WTC11 (cell line): ENCODE results near the gene RPTOR. TPM values are rescaled to one million over a fixed set of nuclear protein-coding genes. Genes with fewer than 3 reads are reported as not detected.

Source experiments
- ATAC-seq: fragments of 200-7000 bp; cut with Tn5 transposase; 2 replicates; pipeline ENCODE4 v1.10.0; 2021; ENCODE audit warnings: mild to moderate bottlenecking, moderate library complexity
- CTCF ChIA-PET: fragments of 300-600 bp; sonication (Branson Sonifier 250); formaldehyde crosslinking; loops from one replicate; lab custom pipeline; 2021; ENCODE audit warnings: antibody characterized with exemption; lab: Charles Lee
- POLR2A ChIA-PET: fragments of 350-600 bp; sonication (Branson Sonifier 250); formaldehyde crosslinking; loops from one replicate; lab custom pipeline; 2021; ENCODE audit warnings: antibody characterized with exemption; lab: Charles Lee
- DNase-seq: peaks from one replicate; pipeline ENCODE4 v3.0.0; 2021; ENCODE audit warnings: low spot score
- H3K27ac Mint-ChIP-seq: 2 replicates; pipeline ENCODE4 v1.8.0; 2021; ENCODE audit warnings: mixed read lengths
- H3K27me3 Mint-ChIP-seq: 2 replicates; pipeline ENCODE4 v1.8.0; 2021; ENCODE audit warnings: low read depth, mild to moderate bottlenecking, moderate library complexity, mixed read lengths
- H3K36me3 Mint-ChIP-seq: 2 replicates; pipeline ENCODE4 v1.8.0; 2021; ENCODE audit warnings: mixed read lengths
- H3K4me1 Mint-ChIP-seq: 2 replicates; pipeline ENCODE4 v1.8.0; 2022; ENCODE audit warnings: mixed read lengths
- H3K4me3 Mint-ChIP-seq: 2 replicates; pipeline ENCODE4 v1.8.0; 2021; ENCODE audit warnings: mild to moderate bottlenecking, moderate library complexity, mixed read lengths
- H3K9me3 Mint-ChIP-seq: 2 replicates; pipeline ENCODE4 v1.8.0; 2021; ENCODE audit warnings: mixed read lengths
- CDX4 ChIP-seq: fragments of 250-450 bp; sonication (Bioruptor Pico); IDR thresholded peaks from 2 replicates; pipeline ENCODE4 v1.9.0; 2021; ENCODE audit warnings: moderate library complexity, mild to moderate bottlenecking, inconsistent platforms, borderline replicate concordance
- CREM ChIP-seq: sonication (generic); formaldehyde crosslinking; IDR thresholded peaks from 2 replicates; pipeline ENCODE4 v1.8.1; 2022; ENCODE audit warnings: mild to moderate bottlenecking, missing genetic modification reagents, moderate library complexity
- CTCF ChIP-seq: fragments of 200-600 bp; IDR thresholded peaks from 2 replicates; pipeline ENCODE4 v1.8.0; 2022; ENCODE audit warnings: antibody characterized with exemption
- E2F4 ChIP-seq: sonication (generic); formaldehyde crosslinking; IDR thresholded peaks from 2 replicates; pipeline ENCODE4 v1.8.1; 2022; ENCODE audit warnings: low read depth, mild to moderate bottlenecking, moderate library complexity, missing genetic modification reagents, borderline replicate concordance
- ESRRA ChIP-seq: sonication (generic); formaldehyde crosslinking; IDR thresholded peaks from 2 replicates; pipeline ENCODE4 v1.8.1; 2022; ENCODE audit warnings: mild to moderate bottlenecking, missing genetic modification reagents, borderline replicate concordance
- ETV6 ChIP-seq: sonication (generic); formaldehyde crosslinking; IDR thresholded peaks from 2 replicates; pipeline ENCODE4 v1.8.1; 2022; ENCODE audit warnings: mild to moderate bottlenecking, missing genetic modification reagents
- GRHL2 ChIP-seq: fragments of 250-450 bp; sonication (Bioruptor Pico); IDR thresholded peaks from 2 replicates; pipeline ENCODE4 v1.8.0; 2022; ENCODE audit warnings: mild to moderate bottlenecking, moderate library complexity; ENCODE audit not compliant: insufficient replicate concordance, severe bottlenecking
- GTF2I ChIP-seq: fragments of 250-450 bp; sonication (Bioruptor Pico); conservative IDR thresholded peaks from 2 replicates; pipeline ENCODE4 v1.4.0; 2021; ENCODE audit warnings: mild to moderate bottlenecking
- MXD4 ChIP-seq: fragments of 250-450 bp; sonication (Bioruptor Pico); IDR thresholded peaks from 2 replicates; pipeline ENCODE4 v1.8.0; 2021; ENCODE audit warnings: mild to moderate bottlenecking, moderate library complexity, borderline replicate concordance
- NR3C1 ChIP-seq: sonication (generic); formaldehyde crosslinking; conservative IDR thresholded peaks from 2 replicates; pipeline ENCODE4 v1.8.1; 2023; ENCODE audit warnings: low read depth, mild to moderate bottlenecking, missing genetic modification reagents
- PRRX2 ChIP-seq: fragments of 250-450 bp; sonication (Bioruptor Pico); IDR thresholded peaks from 2 replicates; pipeline ENCODE4 v1.8.0; 2021; ENCODE audit warnings: mild to moderate bottlenecking
- RORB ChIP-seq: fragments of 250-450 bp; sonication (Bioruptor Pico); IDR thresholded peaks from 2 replicates; pipeline ENCODE4 v1.9.0; 2021; ENCODE audit warnings: mild to moderate bottlenecking
- STAT6 ChIP-seq: sonication (generic); formaldehyde crosslinking; conservative IDR thresholded peaks from 2 replicates; pipeline ENCODE4 v1.8.1; 2023; ENCODE audit warnings: mild to moderate bottlenecking, low read depth, missing genetic modification reagents, moderate library complexity
- TEAD1 ChIP-seq: sonication (generic); formaldehyde crosslinking; IDR thresholded peaks from 2 replicates; pipeline ENCODE4 v1.8.0; 2022; ENCODE audit warnings: mild to moderate bottlenecking, missing genetic modification reagents
- TEAD4 ChIP-seq: sonication (generic); formaldehyde crosslinking; IDR thresholded peaks from 2 replicates; pipeline ENCODE4 v1.8.0; 2022; ENCODE audit warnings: mild to moderate bottlenecking, missing genetic modification reagents
- ZBTB43 ChIP-seq: sonication (generic); formaldehyde crosslinking; IDR thresholded peaks from 2 replicates; pipeline ENCODE4 v1.8.1; 2023; ENCODE audit warnings: mild to moderate bottlenecking, missing genetic modification reagents
- ZNF219 ChIP-seq: sonication (generic); formaldehyde crosslinking; IDR thresholded peaks from 2 replicates; pipeline ENCODE4 v1.8.0; 2023; ENCODE audit warnings: missing genetic modification reagents, mild to moderate bottlenecking, borderline replicate concordance
- ZNF317 ChIP-seq: sonication (generic); formaldehyde crosslinking; IDR thresholded peaks from 2 replicates; pipeline ENCODE4 v1.8.1; 2023; ENCODE audit warnings: low read depth, mild to moderate bottlenecking, moderate library complexity, missing genetic modification reagents, borderline replicate concordance
- ZNF416 ChIP-seq: fragments of 250-450 bp; sonication (Bioruptor Pico); IDR thresholded peaks from 2 replicates; pipeline ENCODE4 v1.9.0; 2021; ENCODE audit warnings: mild to moderate bottlenecking, inconsistent platforms
- ZNF425 ChIP-seq: fragments of 250-450 bp; sonication (Bioruptor Pico); conservative IDR thresholded peaks from 2 replicates; pipeline ENCODE4 v1.9.0; 2021; ENCODE audit warnings: mild to moderate bottlenecking
- ZNF512 ChIP-seq: sonication (generic); formaldehyde crosslinking; IDR thresholded peaks from 2 replicates; pipeline ENCODE4 v1.8.1; 2022; ENCODE audit warnings: missing genetic modification reagents, borderline replicate concordance
- ZSCAN18 ChIP-seq: fragments of 250-450 bp; sonication (Bioruptor Pico); IDR thresholded peaks from 2 replicates; pipeline ENCODE4 v2.1.2; 2022; ENCODE audit warnings: mild to moderate bottlenecking, moderate library complexity
- total RNA-seq: library from RNA; stranded (reverse); gene quantifications from 3 replicates; pipeline ENCODE4 v1.2.3, GENCODE V29; 2021

The RPTOR gene
- total RNA-seq, 1 experiment from 2014 or later, result 41.0 TPM

GRCh38 chr17:80862978-80863377 lies 318.3 kb downstream of the RPTOR start:
- Mint-ChIP-seq H3K27ac (no peak overlapping the region; the same call in 1 of the 2 replicates), H3K4me3 (no peak overlapping the region), H3K9me3 (no peaks in the 10 kb centered on the region), H3K27me3 (no peaks in the 10 kb centered on the region), H3K4me1 (peaks cover 28% of the 10 kb centered on the region), H3K36me3 (peaks cover 9% of the 10 kb centered on the region; the same call in 1 of the 2 replicates)
- CTCF ChIA-PET, result interaction anchor here (1.1 to 1.6 kb wide), 2 partner anchors 10 to 31 kb away, joined by 3 read pairs; no protein-coding TSS in a partner anchor
- TF ChIP-seq ZBTB43 (CRISPR knock-in tag) (no peak), E2F4 (CRISPR knock-in tag) (no peak), MXD4 (CRISPR knock-in tag) (no peak), GRHL2 (no peak), ZNF416 (CRISPR knock-in tag) (no peak), CDX4 (CRISPR knock-in tag) (no peak), RORB (CRISPR knock-in tag) (no peak), ZNF219 (CRISPR knock-in tag) (no peak), ETV6 (no peak), ZSCAN18 (CRISPR knock-in tag) (no peak), NR3C1 (CRISPR knock-in tag) (no peak)
- no peak for ATAC-seq
- POLR2A ChIA-PET, result no interaction called here
- DNase-seq, result no peak

GRCh38 chr17:80863626-80864025 lies 319.0 kb downstream of the RPTOR start:
- ATAC-seq (no peak), DNase-seq (no peak)
- Mint-ChIP-seq H3K4me3 (no peak overlapping the region), H3K27ac (no peak overlapping the region), H3K9me3 (no peaks in the 10 kb centered on the region), H3K27me3 (no peaks in the 10 kb centered on the region), H3K36me3 (peaks cover 9% of the 10 kb centered on the region; the same call in 1 of the 2 replicates), H3K4me1 (peaks cover 28% of the 10 kb centered on the region)
- POLR2A ChIA-PET, result no interaction called here
- CTCF ChIA-PET, result no interaction called here
- TF ChIP-seq ZNF219 (CRISPR knock-in tag) (no peak), ZNF425 (CRISPR knock-in tag) (no peak), TEAD1 (no peak), ESRRA (no peak), ZNF317 (CRISPR knock-in tag) (no peak), PRRX2 (CRISPR knock-in tag) (no peak), CTCF (no peak), RORB (CRISPR knock-in tag) (no peak), NR3C1 (CRISPR knock-in tag) (no peak), CREM (CRISPR knock-in tag) (no peak), STAT6 (CRISPR knock-in tag) (no peak), TEAD4 (no peak), GTF2I (no peak), ZNF512 (no peak)
